SHP77 (cell line): ENCODE data around the gene LHX2.

Source experiments
- DNase-seq, 2 experiments: peaks; one replicate each; lab custom pipeline; 2025; lab: John Stamatoyannopoulos, UW

Gene LHX2

DNA sequence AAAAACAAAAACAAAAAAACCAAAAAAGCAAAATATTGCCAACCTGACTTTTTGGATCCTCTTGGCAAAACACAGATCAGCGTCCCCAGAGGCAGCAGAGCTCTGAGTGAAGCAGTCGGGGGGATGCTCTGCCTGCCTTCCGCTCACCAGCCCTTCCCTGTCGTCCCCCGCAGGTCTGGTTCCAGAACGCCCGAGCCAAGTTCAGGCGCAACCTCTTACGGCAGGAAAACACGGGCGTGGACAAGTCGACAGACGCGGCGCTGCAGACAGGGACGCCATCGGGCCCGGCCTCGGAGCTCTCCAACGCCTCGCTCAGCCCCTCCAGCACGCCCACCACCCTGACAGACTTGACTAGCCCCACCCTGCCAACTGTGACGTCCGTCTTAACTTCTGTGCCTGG lies 20.7 kb downstream of the LHX2 start:
- DNase-seq = no peak

DNA sequence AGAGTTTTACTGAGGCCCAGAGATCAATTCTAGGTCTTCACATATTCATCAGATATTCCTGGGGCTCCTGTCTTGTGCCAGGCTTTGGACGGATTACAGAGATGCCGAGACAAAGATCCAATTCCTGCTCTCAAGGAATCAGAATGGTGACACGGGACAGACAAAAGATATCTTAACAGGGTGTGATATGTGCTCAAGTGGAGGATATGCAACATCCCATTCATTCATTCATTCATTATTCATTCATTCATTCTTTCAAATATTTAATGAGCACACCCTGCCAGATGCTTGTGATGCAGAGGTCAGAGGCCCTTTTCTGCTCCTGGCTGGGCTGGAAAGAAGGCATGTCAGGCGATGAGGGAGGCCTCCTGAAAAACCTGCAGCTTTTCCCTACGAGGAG lies 21.8 kb downstream of the LHX2 start:
- DNase-seq = no peak

DNA sequence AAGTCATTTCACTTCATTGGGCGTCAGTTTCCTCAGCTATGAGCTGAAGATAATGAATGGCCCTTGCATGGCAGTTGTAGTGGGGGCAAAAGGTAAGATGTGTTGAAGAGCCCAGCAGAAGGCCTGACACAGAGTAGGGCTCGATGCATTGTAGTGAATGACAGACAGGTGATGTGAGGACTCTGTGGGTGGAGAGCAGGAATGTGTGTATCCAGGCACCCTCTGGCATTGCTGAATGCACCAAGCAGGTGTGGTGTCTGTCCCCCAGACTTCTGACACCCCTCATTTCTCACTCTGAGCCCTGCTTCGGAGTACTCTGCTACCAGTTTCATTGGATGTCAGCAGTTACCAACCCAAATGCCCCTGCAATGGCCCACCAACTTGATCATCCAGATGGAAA lies 22.4 kb downstream of the LHX2 start:
- DNase-seq = no peak

DNA sequence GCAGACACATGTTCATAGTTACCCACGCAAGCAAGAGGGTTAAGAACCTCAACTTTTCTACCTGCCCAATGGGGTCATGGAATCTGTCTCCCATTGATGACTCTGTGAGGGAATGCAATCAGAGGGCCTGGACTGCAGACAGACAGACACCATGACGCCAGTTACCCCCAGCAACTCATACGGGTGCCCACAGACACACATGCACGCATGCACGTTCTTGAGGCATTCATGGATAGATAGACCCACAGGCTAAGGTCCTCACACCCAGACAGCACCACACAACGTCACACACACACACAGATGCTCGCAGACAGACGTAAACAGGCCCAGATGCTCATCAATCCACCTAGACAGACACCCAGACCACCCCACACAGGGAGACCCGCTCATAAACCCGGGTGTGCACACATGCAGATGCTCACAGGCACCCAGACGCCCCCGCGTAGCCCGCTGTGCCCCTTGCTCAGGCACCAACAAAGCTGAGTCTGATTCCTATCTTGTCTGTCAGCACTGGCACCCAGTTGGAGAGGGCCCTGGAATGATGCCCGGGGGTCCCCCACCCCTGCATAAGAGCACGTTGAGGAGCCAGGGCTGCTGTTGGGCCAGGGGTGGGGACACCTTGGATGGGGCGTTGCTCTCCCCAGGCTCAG lies 23.6 kb downstream of the LHX2 start:
- no peak for DNase-seq

DNA sequence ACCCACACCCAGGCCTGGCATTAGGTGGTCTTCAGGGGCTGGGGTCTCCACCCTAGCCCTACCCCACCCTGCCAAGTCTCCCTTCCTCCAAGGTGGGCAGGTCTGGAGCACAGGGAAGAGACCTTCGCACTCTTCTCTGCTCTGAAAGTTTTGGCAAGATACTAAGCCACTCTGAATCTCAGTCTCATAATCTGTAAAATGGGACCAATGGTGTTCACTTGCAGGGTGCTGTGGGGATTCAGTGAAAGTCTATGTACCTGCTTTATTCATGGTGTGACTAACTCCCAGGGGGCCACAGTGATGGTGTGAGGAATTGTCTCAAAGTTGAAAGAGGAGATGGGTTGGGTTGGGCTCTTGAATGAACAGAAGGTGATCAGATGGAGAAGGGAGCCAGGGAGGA lies 25.0 kb downstream of the LHX2 start:
- no peak for DNase-seq

DNA sequence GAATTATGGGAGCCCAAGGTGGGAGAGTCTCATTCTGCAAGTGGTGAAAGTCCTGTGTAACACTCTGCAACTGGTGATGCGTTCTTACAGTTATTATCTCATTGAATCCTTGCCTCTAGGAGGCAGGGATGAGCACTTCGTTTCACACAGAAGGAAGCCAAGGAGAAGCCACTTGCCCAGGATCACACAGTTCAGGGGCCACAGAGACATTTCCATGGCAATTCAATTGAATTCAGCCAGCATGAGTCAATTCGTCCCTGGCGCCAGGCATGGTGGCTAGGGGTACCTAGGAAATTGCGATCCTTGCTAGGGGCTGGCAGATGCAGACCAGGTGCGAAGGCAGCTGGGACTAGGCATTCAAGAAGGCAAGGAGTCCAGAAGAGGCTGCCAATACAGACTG lies 26.2 kb downstream of the LHX2 start:
- peak in 1 of 2 experiments; percentile 28 for DNase-seq

DNA sequence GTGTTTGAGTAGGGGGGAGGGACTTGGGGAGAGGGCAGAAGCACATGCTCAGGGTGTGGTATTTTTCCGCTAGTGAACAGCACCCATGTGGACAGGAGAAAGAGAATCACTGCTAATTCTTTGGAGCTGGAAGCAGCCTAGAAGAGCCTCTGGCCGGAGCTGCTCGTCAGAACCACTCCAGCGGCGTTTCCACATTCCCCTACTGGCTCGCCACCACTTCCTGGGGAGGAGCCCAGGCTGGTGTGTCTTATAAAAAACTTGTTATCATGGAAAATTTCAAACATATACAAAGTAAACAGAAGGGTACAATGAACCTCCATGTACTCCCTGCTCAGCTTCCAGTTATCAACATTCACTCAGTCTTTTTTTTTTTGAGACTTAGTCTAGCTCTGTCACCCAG lies 26.7 kb downstream of the LHX2 start:
- DNase-seq = no peak

DNA sequence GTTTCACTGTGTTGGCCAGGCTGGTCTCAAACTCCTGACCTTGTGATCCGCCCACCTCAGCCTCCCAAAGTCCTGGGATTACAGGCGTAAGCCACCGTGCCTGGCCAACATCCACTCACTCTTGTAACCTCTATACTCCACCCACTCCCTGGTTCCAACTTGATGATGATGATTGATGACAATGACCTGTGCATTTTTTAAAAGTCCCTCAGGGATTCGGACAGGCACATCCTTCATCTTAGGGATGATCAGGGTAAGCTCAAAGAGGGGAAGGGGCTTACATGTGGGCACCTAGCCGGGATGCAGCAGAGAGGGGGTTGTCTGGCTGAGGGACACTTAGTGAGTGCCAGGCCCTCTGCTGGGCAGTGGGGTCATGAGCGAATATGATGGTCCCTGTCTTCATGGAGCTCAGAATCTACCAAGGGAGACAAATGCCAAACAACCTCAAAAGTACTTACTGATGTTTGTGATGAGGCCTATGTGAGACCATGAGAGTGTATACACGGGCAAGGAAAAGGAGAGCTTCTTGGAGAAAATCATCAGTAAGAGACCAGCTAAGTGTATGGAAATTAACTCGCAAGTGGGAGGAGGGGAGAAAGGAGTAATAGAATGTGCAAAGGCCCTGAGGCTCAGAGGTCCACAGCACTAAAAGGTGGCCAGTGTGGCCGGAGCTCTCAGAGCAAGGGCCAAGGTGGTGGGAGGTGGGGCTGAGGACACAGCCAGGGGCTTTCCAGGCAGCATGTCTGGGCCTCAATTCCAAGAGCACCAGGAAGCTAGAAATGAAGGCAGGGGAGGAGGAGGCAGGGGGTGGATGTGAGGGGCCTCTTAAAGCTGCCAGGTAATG lies 27.4 kb downstream of the LHX2 start:
- DNase-seq = peak in 1 of 2 experiments; percentile 17

DNA sequence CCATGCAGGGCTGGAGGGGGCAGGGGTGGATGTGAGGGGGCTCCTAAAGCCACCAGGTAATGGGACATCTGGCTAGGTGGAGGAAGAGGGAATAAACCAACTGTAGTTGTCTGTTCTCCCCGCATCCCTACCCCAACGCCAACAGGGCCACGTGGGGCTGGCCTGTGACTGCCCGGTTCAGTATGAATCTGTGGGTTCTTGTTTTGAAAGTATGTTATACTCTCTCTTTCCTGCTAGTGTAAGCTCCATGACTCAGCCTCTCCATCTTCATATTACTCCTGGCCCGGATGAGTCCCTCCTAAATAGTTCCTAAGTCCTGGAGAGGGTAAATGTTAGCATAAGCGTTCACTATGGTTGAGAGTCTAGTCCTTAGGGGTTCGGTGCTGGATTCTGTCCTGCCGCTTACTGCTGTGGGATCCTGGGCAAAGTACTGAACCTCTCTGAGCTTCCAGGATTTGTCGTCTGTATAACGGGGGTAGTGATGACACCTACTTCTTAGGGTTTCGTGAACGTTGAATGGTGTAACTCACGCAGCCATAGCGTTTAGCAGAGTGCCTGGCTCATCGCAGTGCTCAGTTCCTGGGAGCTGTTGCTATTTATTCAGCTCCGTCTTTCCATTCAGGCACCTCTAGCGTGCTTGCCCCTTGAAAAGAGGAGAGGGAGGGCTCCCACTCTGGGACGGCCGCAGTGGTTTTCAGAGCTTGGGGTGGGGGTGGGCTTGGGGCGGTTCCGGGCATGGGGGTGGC lies 28.8 kb downstream of the LHX2 start:
- DNase-seq = no peak

DNA sequence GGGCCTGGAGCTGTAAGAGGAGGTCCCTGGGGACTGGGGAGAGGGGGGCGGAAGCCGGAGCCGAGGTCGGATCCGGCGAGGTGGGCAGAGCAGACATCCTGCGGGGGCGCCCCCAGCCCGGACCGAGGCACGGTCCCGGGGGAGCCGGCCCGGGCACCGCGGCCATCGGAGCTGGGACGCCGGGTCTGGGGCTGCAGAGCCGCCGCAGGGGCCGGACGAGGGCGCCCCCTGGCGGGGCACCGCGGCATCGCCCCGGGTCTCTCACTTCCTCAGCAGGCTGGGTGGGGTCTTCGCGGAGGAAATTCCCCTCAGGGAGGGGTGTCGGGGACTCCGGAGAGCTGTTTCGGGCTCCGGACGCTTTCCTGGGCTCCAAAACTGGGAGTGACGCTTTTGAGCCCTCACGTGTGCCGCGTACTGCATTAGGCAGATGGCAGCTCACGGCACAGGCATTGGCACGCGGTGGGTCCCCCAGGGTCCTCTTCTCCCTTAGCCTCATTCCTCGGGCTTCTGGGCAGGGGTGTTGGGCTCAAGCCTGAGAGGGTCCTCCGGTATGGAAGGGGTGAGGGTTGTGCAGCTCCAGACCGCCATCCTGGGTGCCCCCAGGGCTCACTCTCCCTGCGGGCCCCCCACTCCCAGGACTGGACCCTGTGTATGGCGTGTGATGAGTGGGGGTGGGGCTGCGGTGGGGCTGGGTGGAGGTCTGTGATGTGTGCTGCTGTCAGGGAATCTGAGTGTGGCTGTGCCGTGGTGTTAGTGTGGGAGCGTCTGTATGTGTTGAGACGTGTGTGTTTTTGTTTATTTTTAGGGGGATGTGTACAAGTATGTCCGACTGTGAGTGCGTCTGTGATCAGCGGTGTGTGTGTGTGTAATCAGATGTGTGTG lies 29.6 kb downstream of the LHX2 start:
- peak in 1 of 2 experiments; percentile 23 for DNase-seq

DNA sequence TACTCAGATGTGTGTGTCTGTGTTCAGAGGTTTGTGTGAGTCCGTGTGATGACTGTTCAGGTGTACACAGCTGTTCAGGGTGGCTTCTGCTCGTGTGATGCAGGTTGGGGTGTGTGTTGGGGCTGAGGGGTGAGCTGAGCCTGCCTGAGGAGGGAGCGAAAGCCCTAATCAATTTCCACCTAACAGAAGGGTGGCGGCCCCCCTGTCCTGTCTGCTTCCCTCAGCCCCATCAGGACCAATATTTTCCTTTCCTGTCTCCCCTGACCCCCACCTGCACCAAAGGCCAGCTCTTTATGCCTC lies 30.2 kb downstream of the LHX2 start:
- peak in 1 of 2 experiments; percentile 32 for DNase-seq

DNA sequence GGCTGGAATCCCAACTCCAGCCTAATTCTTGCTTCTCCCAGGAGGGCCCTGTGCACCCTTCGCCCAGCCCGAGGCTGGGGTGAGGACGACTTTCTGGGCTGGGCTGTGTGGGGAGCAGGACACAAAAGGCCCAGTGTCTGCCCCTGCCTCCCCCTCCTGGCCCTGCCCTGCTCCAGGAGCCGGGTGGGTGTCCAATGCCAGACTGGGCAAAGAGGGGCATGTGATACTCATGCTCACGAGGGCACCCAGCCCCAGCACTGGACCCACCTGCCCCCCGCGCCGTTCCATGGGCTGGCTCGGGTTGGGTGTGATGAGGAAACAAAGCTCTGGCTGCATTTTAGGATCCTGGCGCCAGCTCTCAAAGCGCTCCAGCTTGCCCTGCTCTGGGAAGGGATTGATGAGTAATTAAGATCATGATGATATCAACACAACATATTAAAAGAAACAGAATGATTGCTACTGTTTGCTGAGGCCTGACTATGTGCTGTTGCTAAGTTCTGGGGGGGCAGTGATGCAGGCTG lies 30.7 kb downstream of the LHX2 start:
- no peak for DNase-seq

DNA sequence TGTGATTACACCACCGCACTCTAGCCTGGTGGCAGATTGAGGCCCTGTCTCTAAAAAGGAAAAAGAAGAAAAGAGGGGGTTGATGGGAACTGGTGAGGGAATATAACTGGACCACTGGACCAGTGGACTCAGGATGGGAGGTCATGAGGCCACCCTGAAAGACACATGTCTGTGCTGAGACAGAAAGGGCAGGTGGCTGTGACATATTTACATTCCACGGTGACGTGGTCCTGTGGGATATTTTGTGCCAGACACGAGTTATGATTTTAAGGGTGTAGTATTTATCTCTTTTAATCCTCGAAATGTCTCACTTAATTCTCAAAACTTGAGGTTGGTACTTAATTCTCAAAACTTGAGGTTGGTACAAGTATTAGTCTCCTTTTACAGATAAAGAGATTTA lies 32.9 kb downstream of the LHX2 start:
- DNase-seq = no peak

DNA sequence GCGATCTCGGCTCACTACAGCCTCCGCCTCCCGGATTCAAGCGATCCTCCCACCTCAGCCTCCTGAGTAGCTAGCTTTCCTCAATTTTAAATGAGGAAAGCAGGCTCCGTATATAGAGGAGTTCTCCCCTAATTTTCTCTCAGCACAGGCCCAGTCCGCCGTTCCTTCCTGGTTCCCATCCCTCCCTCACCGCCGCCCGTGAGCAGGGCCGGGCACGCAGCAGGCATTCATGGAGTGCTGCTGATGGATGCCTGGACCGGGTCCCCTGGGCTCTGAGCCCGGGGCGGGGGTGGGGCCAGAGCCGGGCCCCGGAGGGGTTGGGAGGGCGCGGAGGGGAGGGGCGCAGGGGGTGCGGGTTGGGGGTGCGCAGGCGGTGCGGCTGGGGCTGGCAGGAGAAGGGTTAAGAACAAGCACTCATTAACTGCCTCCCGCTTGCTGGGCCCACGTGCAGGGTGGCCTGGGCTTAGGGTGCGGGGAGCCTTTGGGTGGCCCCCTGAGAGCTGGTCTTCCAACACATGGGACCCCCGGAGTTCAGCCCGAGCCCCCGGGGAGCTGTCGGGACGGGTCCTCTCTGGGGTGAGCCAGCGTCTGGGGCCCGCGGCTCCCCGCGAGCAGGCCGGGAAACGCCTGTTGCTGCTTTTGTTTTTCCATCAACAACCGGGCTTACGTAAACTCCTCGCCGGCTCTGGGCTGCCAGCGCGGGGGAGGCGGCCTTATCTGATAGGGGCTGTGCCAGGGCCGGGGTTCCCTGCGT lies 33.7 kb downstream of the LHX2 start:
- no peak for DNase-seq

DNA sequence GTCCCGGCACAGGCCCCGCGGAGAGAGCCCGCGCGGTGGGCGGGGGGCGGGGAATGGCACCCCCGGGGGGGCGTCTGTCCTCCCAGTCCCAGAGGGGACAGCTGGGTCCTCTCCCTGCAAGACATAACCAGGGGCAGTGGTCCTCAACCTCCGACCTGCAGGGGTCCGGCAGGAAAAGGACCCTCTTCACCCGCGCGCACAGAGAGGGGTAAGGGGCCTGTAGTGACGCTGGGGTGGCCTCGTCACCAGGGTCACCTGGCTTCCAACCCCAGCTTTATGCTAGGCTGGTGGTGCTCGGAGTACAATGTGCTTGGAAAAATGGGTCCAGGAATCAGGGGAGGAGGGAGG lies 34.2 kb downstream of the LHX2 start:
- DNase-seq = no peak

DNA sequence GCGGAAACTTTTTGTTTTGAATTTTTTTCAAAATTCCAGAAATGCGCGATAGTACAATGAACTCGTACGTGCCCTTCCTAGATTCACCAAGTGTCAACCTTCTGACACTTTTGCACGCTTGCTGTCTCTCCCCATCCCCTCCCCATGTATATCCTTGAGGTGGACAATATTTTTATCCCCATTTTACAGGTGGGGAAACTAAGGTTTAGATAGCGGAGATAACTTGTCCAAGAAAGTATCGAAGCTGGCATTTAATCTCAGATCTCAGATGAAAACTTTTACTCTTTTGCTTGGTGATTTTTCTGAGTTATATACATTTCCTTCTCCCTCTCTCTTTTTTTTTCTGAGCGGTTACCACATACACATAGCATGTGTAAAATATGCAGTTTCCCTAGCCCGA lies 34.6 kb downstream of the LHX2 start:
- no peak for DNase-seq

DNA sequence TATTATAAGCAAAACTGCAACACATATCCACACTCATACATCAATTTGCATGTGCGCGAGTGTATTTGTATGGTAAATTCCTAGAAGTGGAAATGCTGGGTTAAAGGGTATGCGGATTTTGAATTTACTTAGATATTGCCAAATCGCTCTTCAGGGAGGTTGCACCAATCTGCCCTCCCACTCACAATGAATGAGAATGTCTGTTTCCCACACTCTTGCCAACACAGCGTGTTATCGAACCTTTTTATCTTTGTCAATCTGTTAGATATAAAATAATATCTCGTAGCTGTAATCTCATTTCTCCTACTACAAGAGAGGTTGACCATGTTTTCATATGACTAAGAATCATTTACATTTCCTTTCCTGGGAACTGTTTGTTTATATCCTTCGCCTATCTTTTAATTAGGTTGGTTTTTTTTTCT lies 35.7 kb downstream of the LHX2 start:
- DNase-seq = no peak

DNA sequence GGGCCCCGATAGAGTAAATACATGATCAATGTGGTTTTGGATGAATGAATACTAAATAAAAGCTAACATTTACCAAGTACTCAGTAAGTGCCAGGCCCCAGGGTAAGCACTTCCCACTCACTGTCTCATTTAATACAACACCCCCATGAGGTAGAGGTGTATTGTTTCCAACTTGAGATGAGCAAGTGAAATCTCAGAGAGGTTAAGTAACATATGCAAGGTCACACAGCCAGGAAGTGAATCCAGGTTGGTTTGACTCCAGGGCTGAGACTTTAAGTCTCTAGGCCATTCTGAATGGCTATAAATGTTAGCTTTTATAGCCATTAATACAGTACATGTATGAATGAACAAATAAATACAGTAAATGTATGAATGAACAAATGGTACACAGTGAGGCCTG lies 39.4 kb downstream of the LHX2 start:
- no peak for DNase-seq

DNA sequence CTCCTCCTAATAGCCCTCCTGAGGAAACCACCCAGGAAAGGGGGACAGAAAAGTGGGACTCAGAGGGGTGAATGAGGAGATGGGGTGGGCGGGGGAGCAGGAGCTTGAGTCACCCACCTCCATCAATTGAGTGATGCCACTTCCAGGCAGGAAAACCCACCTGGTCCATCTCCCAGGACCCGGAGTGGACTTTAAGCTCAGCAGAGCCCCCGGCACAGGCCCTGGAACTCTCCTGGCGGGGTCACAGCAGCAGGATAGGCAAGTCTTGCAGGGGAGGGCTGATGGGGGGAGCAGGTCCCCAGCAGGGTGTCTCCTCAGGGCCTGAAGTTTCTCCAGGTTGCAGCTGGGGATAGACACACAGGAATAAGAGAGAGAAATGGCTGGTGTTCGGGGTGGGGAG lies 40.8 kb downstream of the LHX2 start:
- DNase-seq = no peak

DNA sequence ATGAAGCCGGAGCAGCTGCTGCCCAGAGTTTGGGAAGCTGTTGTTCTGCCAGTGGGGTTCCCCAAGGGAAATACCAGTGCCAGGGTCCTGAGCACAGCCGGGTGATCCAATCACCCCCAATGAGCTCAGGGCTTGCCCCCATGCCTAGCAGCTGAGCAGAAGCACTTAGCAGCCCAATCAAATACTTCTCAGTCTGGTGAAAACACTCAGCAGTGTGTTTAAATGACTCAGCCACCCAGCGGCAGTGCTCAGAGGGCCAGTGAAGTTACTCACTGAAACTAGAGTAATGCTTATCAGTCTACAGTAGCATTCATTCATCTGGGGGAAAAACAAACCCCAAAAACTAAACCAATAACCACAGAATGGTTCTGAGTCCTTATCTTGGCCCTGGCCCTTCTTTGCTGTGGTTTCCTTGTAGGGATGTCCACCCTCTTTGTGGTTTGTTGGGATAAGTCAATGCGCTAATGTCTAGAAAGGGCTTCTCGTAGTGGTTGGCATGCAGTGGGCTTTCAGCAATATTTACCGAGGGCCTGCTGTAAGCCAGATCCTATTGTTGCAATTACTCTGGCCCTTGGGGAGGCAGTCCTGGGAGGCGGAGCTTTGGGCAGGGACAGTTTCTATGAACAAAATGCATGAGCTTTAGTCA lies 43.1 kb downstream of the LHX2 start:
- DNase-seq = peak in 1 of 2 experiments; percentile 15
